ENCODE results near the gene SFMBT2.
"Not testable (repeated sequence)": the region's sequence is repeated elsewhere in the genome, so short reads cannot be mapped to it uniquely, and the experiment has no call there.

SFMBT2 gene

DNA sequence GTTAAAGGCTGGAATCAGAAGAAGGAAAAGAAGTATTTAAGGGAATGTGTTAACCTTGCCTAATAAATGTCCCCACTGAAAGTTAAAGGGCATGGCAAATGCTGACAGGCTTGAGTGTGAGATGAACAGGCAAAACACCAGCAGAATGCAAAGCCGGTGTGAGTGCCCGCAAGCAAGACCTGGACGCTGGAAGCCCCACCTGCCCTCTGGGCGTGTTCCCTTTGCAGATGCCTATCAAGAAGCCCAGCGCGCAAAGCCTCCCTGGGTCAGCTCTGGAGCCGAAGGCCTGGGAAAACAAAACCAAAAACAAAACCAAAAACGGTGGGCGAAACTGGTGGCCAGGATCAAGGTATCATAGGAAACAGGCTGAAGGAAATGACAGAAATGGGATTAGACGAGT, 200.3 kb downstream of the SFMBT2 start:
- DNase-seq (ENCODE audit: low read depth in 1 of 2, low spot score in 1 of 2): no peak
- TF ChIP-seq JUND (IDR thresholded peaks at IDR 0.05; ENCODE audit: low read depth): no peak
- in situ Hi-C loops (cut with HindIII; ENCODE audit: low pct_unique_long_range_greater_than_20kb, low sequenced_read_pairs): no loop called here

DNA sequence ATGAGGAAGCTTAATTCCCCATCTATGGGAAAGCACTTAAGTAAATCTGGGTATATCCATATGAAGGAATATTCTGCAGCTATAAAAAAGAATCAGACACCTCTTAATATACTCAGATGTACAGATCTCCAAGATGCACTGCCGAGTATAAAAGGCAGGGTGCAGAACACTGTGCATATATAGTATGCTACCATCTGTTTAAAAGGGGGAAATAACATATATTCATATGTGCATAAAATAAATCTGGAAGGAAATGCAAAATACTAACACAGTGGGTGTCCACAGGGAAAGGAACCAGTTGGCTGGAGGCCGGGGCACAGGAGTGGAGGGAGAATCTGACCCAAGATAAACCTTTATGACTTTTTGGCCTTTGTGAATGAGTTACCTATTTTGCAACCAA, 201.4 kb downstream of the SFMBT2 start:
- in situ Hi-C loops (cut with HindIII; ENCODE audit: low pct_unique_long_range_greater_than_20kb, low sequenced_read_pairs): no loop called here
- TF ChIP-seq JUND (IDR thresholded peaks at IDR 0.05; ENCODE audit: low read depth): no peak
- no peak for DNase-seq (ENCODE audit: low read depth in 1 of 2, low spot score in 1 of 2)

- no peak for TF ChIP-seq JUND (IDR thresholded peaks at IDR 0.05; ENCODE audit: low read depth)
- no peak for DNase-seq (ENCODE audit: low read depth in 1 of 2, low spot score in 1 of 2)
- in situ Hi-C loops (cut with HindIII; ENCODE audit: low pct_unique_long_range_greater_than_20kb, low sequenced_read_pairs): no loop called here
These were observed 204.3 kb downstream of the SFMBT2 start for GRCh38 chr10:7206412-7207100.

GRCh38 chr10:7205656-7206055, 205.2 kb downstream of the SFMBT2 start:
- TF ChIP-seq JUND (IDR thresholded peaks at IDR 0.05; ENCODE audit: low read depth): no peak
- in situ Hi-C loops (cut with HindIII; ENCODE audit: low pct_unique_long_range_greater_than_20kb, low sequenced_read_pairs): no loop called here
- DNase-seq (ENCODE audit: low read depth in 1 of 2, low spot score in 1 of 2): no peak

GRCh38 chr10:7202793-7203355, 208.0 kb downstream of the SFMBT2 start:
- in situ Hi-C loops (cut with HindIII; ENCODE audit: low pct_unique_long_range_greater_than_20kb, low sequenced_read_pairs): no loop called here
- TF ChIP-seq JUND (IDR thresholded peaks at IDR 0.05; ENCODE audit: low read depth): 0 out of 2 replicates have a peak, but pooled peaks have one; percentile 47

DNA sequence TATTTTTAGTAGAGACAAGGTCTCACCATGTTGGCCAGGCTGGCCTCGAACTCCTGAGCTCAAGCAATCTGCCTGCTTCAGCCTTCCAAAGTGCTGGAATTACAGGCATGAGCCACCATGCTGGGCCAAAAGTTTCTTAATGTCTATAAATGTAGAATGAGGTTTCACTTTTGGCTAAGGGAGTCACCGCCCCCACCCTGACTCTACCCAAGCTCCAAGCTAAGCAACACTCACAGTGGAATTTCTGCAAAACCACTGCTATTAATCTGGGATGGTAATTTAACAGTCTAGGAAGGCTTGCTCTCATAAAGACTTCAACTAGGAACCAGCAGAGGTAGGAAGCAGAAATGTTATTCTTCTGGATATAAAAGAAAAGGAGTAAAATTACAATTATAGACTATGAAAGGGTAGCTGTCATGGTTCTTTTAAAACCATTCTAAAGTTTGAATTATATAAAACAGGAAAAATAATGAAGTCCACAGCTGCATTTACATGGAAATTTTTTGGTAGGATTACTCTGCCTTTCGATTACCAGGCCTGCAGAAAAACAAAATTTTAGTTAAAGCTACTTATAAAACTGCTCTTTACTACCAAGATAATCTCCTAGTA, 211.6 kb downstream of the SFMBT2 start:
- TF ChIP-seq JUND (IDR thresholded peaks at IDR 0.05; ENCODE audit: low read depth): no peak
- DNase-seq (ENCODE audit: low read depth in 1 of 2, low spot score in 1 of 2): no peak
- in situ Hi-C loops (cut with HindIII; ENCODE audit: low pct_unique_long_range_greater_than_20kb, low sequenced_read_pairs): no loop called here

More at GRCh38 chr10:7202793-7203355, 208.0 kb downstream of the SFMBT2 start:
- DNase-seq (ENCODE audit: low read depth in 1 of 2, low spot score in 1 of 2): peak; percentile 50 to 68

DNA sequence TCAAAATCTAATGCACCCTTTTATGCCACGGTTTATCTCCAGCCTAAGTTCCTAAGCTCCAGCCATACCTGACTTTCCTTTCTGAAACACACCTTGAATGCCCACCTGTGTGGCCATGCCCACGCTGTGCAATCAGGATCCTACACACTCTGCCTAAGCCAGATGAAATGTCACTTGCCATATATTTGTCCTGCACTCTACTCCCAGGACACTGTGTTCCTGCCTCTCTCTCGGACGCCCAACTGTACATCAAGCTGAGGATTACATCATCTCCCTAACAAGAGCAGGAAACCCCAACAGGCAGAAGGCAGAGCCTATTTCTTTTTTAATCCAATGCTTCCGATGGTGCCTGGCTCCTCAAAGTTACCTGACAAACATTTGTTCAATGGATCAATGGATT, 214.6 kb downstream of the SFMBT2 start:
- in situ Hi-C loops (cut with HindIII; ENCODE audit: low pct_unique_long_range_greater_than_20kb, low sequenced_read_pairs): no loop called here
- no peak for TF ChIP-seq JUND (IDR thresholded peaks at IDR 0.05; ENCODE audit: low read depth)
- DNase-seq (ENCODE audit: low read depth in 1 of 2, low spot score in 1 of 2): no peak

GRCh38 chr10:7195118-7195517, 215.7 kb downstream of the SFMBT2 start:
- in situ Hi-C loops (cut with HindIII; ENCODE audit: low pct_unique_long_range_greater_than_20kb, low sequenced_read_pairs): no loop called here
- no peak for TF ChIP-seq JUND (IDR thresholded peaks at IDR 0.05; ENCODE audit: low read depth)
- no peak for DNase-seq (ENCODE audit: low read depth in 1 of 2, low spot score in 1 of 2)

DNA sequence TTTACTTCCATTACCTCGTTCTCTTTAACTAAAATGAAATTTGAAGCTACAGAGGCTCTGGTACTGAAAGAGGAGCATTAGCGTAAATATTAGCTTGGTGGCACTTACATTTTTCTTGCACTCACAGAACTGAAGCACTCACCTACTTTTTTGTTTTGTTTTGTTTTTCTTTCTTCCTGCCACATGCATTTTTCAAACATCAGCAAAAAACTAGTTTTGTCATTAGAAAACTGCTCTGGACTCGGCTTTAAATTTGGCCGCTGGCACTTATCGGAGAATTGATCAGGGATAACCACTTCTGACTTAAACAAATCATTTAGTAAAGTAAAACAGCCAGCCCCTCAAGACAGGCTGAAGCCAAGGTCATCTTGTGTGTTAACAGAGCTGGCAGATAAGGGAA, 216.3 kb downstream of the SFMBT2 start:
- in situ Hi-C loops (cut with HindIII; ENCODE audit: low pct_unique_long_range_greater_than_20kb, low sequenced_read_pairs): no loop called here
- DNase-seq (ENCODE audit: low read depth in 1 of 2, low spot score in 1 of 2): no peak
- TF ChIP-seq JUND (IDR thresholded peaks at IDR 0.05; ENCODE audit: low read depth): no peak

- TF ChIP-seq JUND (IDR thresholded peaks at IDR 0.05; ENCODE audit: low read depth): no peak
- in situ Hi-C loops (cut with HindIII; ENCODE audit: low pct_unique_long_range_greater_than_20kb, low sequenced_read_pairs): no loop called here
- no peak for DNase-seq (ENCODE audit: low read depth in 1 of 2, low spot score in 1 of 2)
These were observed 217.5 kb downstream of the SFMBT2 start for GRCh38 chr10:7193369-7193768.

- no peak for TF ChIP-seq JUND (IDR thresholded peaks at IDR 0.05; ENCODE audit: low read depth)
- in situ Hi-C loops (cut with HindIII; ENCODE audit: low pct_unique_long_range_greater_than_20kb, low sequenced_read_pairs): no loop called here
- no peak for DNase-seq (ENCODE audit: low read depth in 1 of 2, low spot score in 1 of 2)
These were observed 217.9 kb downstream of the SFMBT2 start for GRCh38 chr10:7192831-7193361.

DNA sequence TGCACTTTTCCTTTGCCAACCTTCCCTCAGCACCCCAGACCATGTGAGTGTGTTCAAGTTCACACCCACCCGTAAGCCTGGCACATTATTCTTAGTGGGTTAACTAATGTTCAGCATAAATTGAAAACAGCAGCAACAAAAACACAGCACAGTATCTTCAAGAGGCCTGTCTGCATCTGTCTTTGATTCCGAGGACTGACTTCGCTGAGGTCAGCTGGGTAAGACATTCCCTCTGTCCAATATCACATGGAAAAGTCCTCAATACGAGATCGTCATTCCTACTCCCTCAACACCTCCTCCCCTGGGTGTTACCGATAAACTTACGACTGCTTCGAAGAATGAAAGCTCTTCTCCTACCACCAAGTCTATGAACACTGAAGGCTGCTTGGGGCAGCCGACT, 218.8 kb downstream of the SFMBT2 start:
- in situ Hi-C loops (cut with HindIII; ENCODE audit: low pct_unique_long_range_greater_than_20kb, low sequenced_read_pairs): no loop called here
- no peak for TF ChIP-seq JUND (IDR thresholded peaks at IDR 0.05; ENCODE audit: low read depth)

GRCh38 chr10:7190772-7191171, 220.1 kb downstream of the SFMBT2 start:
- in situ Hi-C loops (cut with HindIII; ENCODE audit: low pct_unique_long_range_greater_than_20kb, low sequenced_read_pairs); DNase-seq (ENCODE audit: low read depth in 1 of 2, low spot score in 1 of 2): not testable (repeated sequence)

More for the DNA sequence above, 218.8 kb downstream of the SFMBT2 start:
- DNase-seq (ENCODE audit: low read depth in 1 of 2, low spot score in 1 of 2): no peak
